Measurements from ENCODE around the gene TEAD3.

- TF ChIP-seq CTCF (IDR thresholded peaks at IDR 0.05; ENCODE audit: low read length) = no peak
- no peak for TF ChIP-seq EZH2 (optimal IDR thresholded peaks at IDR 0.05; ENCODE audit: low read depth, low read length)
These were observed 14.2 kb upstream of the TEAD3 start for GRCh38 chr6:35510916-35511561.

Measured in MM.1S (cell line).